Measurements from ENCODE around the gene KLHL15. TPM values are rescaled to one million over a fixed set of nuclear protein-coding genes. Genes with fewer than 3 reads are reported as not detected.

KLHL15 gene
- total RNA-seq, 4 donors from 2014 or later, result 12.4 to 19.4 (median 13.7) TPM

DNA sequence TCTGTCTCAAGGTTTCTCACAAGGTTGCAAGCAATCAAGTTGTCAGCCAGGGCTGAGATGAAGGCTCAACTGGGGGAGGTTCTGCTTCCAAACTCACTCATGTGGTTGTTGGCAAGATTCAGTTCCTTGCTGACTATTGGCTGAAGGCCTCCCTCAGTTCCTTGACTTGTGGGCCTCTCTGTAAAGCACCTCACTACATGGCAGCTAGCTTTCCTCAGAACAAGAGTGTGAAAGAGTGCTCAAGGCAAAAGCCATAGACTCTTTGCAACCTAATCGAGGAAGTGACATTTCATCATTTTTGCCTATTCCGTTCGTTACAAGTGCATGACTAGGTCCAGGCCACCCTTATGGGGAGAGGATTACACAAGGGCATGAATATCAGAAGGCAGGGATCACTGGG, 67.2 kb downstream of the KLHL15 start:
- H3K36me3 ChIP-seq, result no peaks in the 10 kb centered on the region
- WGBS, 2 donors, result 80 to 95% methylated on average over 3 of the region's 3 CpGs
- no peaks in the 10 kb centered on the region for H3K9me3 ChIP-seq
- no peaks in the 10 kb centered on the region for H3K27me3 ChIP-seq
- no peaks in the 10 kb centered on the region for H3K4me1 ChIP-seq
- no peak overlapping the region for H3K27ac ChIP-seq
- no peak overlapping the region for H3K4me3 ChIP-seq (replicated peaks in 1 of 3)
- TF ChIP-seq, protein P1, sequence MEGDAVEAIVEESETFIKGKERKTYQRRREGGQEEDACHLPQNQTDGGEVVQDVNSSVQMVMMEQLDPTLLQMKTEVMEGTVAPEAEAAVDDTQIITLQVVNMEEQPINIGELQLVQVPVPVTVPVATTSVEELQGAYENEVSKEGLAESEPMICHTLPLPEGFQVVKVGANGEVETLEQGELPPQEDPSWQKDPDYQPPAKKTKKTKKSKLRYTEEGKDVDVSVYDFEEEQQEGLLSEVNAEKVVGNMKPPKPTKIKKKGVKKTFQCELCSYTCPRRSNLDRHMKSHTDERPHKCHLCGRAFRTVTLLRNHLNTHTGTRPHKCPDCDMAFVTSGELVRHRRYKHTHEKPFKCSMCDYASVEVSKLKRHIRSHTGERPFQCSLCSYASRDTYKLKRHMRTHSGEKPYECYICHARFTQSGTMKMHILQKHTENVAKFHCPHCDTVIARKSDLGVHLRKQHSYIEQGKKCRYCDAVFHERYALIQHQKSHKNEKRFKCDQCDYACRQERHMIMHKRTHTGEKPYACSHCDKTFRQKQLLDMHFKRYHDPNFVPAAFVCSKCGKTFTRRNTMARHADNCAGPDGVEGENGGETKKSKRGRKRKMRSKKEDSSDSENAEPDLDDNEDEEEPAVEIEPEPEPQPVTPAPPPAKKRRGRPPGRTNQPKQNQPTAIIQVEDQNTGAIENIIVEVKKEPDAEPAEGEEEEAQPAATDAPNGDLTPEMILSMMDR (IDR thresholded peaks at IDR 0.05), result no peak
- TF ChIP-seq POLR2A (IDR thresholded peaks at IDR 0.05), result no peak
- intact Hi-C loops (cut with DNase I), result no loop called here
- DNase-seq, result peak in 1 of 2 donors; percentile 5

DNA sequence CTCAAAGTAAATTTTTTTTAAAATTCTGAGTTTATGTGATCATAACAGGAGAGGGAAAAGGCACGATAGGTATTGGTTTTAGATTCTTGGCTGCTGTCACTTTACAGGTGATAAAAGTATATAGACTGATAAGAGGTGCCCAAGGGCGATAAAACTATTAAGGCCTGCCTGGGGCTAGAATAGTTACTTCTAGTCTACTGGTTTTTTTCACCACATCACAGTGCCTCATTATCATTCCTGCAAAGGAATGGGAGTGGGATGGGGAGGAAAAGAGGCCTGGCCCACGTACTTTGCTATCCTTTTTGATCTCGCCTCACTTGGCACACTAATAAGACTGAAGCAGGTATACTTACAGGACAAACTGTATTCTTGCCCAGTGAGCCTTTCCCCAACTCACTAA, 72.6 kb downstream of the KLHL15 start:
- intact Hi-C loops (cut with DNase I), result no loop called here
- H3K36me3 ChIP-seq, result no peaks in the 10 kb centered on the region
- 92 to 93% methylated on average over 4 of the region's 4 CpGs for WGBS, 2 donors
- H3K9me3 ChIP-seq, result no peaks in the 10 kb centered on the region
- no peak for TF ChIP-seq POLR2A (IDR thresholded peaks at IDR 0.05)
- TF ChIP-seq, protein P1 (IDR thresholded peaks at IDR 0.05), result no peak
- no peak for DNase-seq
- no peak overlapping the region for H3K4me3 ChIP-seq (replicated peaks in 1 of 3)
- H3K27ac ChIP-seq, result no peak overlapping the region
- H3K4me1 ChIP-seq, result no peaks in the 10 kb centered on the region
- H3K27me3 ChIP-seq, result no peaks in the 10 kb centered on the region

DNA sequence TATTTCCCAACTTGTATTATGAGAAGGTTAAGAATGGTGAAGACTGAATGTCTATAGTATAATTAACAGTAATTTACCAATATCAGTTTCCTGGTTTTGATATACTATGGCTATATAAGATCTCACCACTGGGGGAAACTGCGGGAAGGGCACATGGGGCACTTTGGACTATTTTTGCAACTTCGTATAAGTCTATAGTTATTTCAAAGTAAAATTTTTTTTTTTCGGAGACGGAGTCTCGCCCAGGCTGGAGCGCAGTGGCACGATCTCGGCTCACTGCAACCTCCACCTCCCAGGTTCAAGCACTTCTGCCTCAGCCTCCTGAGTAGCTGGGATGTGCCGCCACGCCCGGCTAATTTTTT, 73.1 kb downstream of the KLHL15 start:
- no peak for TF ChIP-seq POLR2A (IDR thresholded peaks at IDR 0.05)
- TF ChIP-seq, protein P1 (IDR thresholded peaks at IDR 0.05), result no peak
- 91 to 94% methylated on average over 11 of the region's 11 CpGs for WGBS, 2 donors
- intact Hi-C loops (cut with DNase I), result no loop called here
- Histone ChIP-seq H3K4me3 (replicated peaks in 1 of 3) (no peak overlapping the region), H3K27ac (no peak overlapping the region), H3K36me3 (no peaks in the 10 kb centered on the region), H3K27me3 (no peaks in the 10 kb centered on the region), H3K9me3 (no peaks in the 10 kb centered on the region), H3K4me1 (no peaks in the 10 kb centered on the region)
- DNase-seq, result no peak

DNA sequence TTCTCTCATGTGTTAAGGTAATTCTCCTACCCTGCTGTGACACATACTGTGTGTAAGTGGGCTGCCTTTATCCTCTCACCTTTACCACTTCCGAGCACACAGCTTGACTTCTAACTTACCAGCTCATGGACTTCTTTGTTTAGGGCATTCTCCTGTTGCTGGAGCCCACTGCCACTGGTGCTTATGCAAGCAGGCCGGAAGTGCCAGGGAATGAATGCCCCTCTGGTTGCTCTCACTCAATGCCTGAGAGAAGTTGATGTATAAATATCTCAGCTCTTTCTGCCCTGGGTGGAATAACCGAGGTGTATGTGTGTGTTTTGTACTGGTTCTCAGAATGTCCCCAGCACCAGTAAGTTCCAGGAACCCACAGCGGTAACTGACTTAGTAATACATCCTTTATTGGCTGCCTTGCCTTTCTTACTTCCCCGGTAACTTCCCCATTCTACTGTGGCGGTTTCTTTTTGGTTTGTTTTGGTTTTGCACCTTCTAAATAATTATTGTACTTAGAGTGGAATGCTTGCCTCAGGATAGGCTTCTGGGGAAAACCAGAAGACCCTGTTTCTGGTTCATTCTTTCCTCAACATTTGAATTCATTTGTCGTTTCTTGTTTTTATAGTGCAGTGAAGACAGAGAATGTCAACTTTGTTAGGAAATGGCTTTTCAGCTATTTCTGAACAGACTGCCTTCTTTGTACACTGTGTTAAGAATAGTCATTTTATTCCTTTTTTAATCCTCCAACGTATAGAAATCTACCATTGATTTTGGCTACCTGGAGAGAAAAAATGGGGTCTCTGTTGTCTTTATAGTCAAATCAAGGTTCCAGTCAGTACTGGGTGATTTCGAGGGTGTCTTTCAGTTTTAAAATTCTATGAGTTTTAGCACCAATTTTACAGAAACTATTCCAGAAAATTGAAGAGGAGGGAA, 73.7 kb downstream of the KLHL15 start:
- no peaks in the 10 kb centered on the region for H3K27me3 ChIP-seq
- H3K4me1 ChIP-seq, result no peaks in the 10 kb centered on the region
- 21 to 30% methylated on average over 9 of the region's 9 CpGs for WGBS, 2 donors
- H3K9me3 ChIP-seq, result no peaks in the 10 kb centered on the region
- no peak overlapping the region for H3K27ac ChIP-seq
- no peaks in the 10 kb centered on the region for H3K36me3 ChIP-seq
- intact Hi-C loops (cut with DNase I), result no loop called here
- TF ChIP-seq POLR2A (IDR thresholded peaks at IDR 0.05), result no peak
- TF ChIP-seq, protein P1 (IDR thresholded peaks at IDR 0.05), result no peak
- no peak overlapping the region for H3K4me3 ChIP-seq (replicated peaks in 1 of 3)
- DNase-seq, result no peak

DNA sequence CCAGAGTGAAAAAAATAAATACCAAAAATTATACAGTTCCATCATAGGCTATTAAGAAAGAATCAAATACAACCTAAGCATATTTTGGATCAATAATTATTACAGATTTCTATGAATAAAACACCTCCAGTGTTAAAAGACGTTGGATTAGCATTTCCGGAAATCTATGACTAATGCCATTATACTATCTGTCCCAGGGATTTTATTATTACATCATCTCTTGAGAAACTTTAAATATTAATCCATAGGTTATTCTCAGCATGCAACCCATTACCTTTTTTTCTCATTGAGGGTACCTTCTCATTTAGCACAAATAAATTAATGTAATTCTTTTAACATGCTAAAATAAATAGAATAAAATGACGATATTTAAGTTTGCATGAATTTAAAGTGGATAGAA, 74.6 kb downstream of the KLHL15 start:
- intact Hi-C loops (cut with DNase I), result no loop called here
- TF ChIP-seq, protein P1 (IDR thresholded peaks at IDR 0.05), result no peak
- no peak for TF ChIP-seq POLR2A (IDR thresholded peaks at IDR 0.05)
- no peak overlapping the region for H3K27ac ChIP-seq
- 85 to 89% methylated on average over 3 of the region's 3 CpGs for WGBS, 2 donors
- no peak for DNase-seq
- H3K4me3 ChIP-seq (replicated peaks in 1 of 3), result no peak overlapping the region
- H3K4me1 ChIP-seq, result no peaks in the 10 kb centered on the region
- no peaks in the 10 kb centered on the region for H3K27me3 ChIP-seq
- no peaks in the 10 kb centered on the region for H3K9me3 ChIP-seq
- H3K36me3 ChIP-seq, result no peaks in the 10 kb centered on the region
